SU-DHL-6 (cell line): Measurements from ENCODE around the gene FNTB.

Source experiments
- CTCF ChIP-seq: fragments of 200-600 bp; sonication (generic); IDR thresholded peaks from one replicate; pipeline ENCODE4 v1.5.1; 2017; ENCODE audit warnings: antibody characterized with exemption, mild to moderate bottlenecking, low read length, moderate library complexity; ENCODE audit not compliant: insufficient read depth, poor library complexity, severe bottlenecking
- EZH2phosphoT487 ChIP-seq: fragments of 200-600 bp; sonication (generic), shearing (Covaris generic); conservative IDR thresholded peaks from 2 replicates; pipeline ENCODE4 v1.6.1; 2018; ENCODE audit warnings: mild to moderate bottlenecking, antibody characterized with exemption, low read length, moderate library complexity, mixed read lengths

DNA sequence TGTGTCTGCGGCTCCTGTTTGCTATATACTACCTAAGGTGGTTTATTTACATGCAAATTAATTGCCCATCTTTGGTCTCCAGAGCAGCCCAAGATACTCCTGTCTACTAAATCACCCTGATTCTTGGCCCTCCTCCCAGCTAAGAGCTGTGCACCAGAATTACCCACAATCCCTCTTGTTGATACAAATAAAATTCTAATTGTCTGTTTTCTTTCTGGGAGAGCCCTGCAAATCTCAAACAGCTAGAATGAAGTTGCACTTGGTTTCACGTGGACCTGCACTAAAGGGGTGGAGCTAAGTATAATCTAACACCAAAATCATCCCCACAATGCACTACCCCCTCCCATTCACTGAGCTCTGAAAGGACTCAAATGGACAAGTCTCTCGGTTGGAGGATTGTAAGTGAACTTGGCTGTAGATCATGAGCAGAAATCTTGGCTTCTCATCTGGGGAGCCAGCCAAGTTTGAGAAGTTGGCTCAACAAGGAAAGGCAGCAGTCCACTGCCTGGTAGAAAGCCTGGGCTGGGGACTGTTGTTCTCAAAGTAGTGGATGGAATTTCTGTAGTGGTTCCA, 109.0 kb downstream of the FNTB start:
- TF ChIP-seq CTCF, result no peak
- TF ChIP-seq EZH2phosphoT487, result no peak
